SJSA1 (cell line): ENCODE data around the gene CETP. TPM values are rescaled to one million over a fixed set of nuclear protein-coding genes. Genes with fewer than 3 reads are reported as not detected.

Source experiments
- DNase-seq, 2 experiments: peaks; one replicate each; pipeline ENCODE4 v3.0.0-alpha.2; 2015 to 2020; ENCODE audit warnings: low spot score in 2 of 2, low read depth in 1 of 2
- H3K27ac ChIP-seq: fragments of 250-450 bp; sonication (Bioruptor Pico); 2 replicates; pipeline ENCODE4 v1.5.1; 2020; ENCODE audit warnings: mild to moderate bottlenecking, moderate library complexity
- H3K27me3 ChIP-seq: fragments of 250-450 bp; sonication (Bioruptor Pico); replicated peaks from 2 replicates; pipeline ENCODE4 v1.5.1; 2020; ENCODE audit warnings: mild to moderate bottlenecking, moderate library complexity
- H3K36me3 ChIP-seq: fragments of 250-450 bp; sonication (Bioruptor Pico); 2 replicates; pipeline ENCODE4 v1.5.1; 2020; ENCODE audit warnings: mild to moderate bottlenecking
- H3K4me1 ChIP-seq: fragments of 250-450 bp; sonication (Bioruptor Pico); replicated peaks from 2 replicates; pipeline ENCODE4 v1.6.1; 2021; ENCODE audit warnings: mild to moderate bottlenecking
- H3K4me3 ChIP-seq: fragments of 250-450 bp; sonication (Bioruptor Pico); 2 replicates; pipeline ENCODE4 v1.5.1; 2020; ENCODE audit warnings: mild to moderate bottlenecking
- H3K9me3 ChIP-seq: fragments of 250-450 bp; sonication (Bioruptor Pico); replicated peaks from 2 replicates; pipeline ENCODE4 v1.5.1; 2020; ENCODE audit warnings: mild to moderate bottlenecking
- total RNA-seq: library from RNA; depleted of rRNA; stranded (reverse); fragments of >200 nt; shearing (Covaris generic); gene quantifications from 2 replicates; pipeline ENCODE4 v1.2.3, GENCODE V29; 2014; rRNA removed

Gene CETP
- total RNA-seq, 1 experiment from 2014 or later: 0.08 TPM

GRCh38 chr16:57027067-57027466 lies 65.3 kb downstream of the CETP start:
- H3K4me1 ChIP-seq: no peaks in the 10 kb centered on the region

GRCh38 chr16:57028086-57028485 lies 66.3 kb downstream of the CETP start:
- Histone ChIP-seq H3K36me3 (peaks cover 60% of the 10 kb centered on the region), H3K27ac (no peak overlapping the region), H3K27me3 (no peaks in the 10 kb centered on the region), H3K4me1 (no peaks in the 10 kb centered on the region), H3K4me3 (no peak overlapping the region), H3K9me3 (no peaks in the 10 kb centered on the region)
- no peak for DNase-seq

More at GRCh38 chr16:57027067-57027466, 65.3 kb downstream of the CETP start:
- Histone ChIP-seq H3K27me3 (no peaks in the 10 kb centered on the region), H3K9me3 (no peaks in the 10 kb centered on the region), H3K36me3 (peaks cover 68% of the 10 kb centered on the region), H3K4me3 (no peak overlapping the region), H3K27ac (no peak overlapping the region)
- DNase-seq: no peak

GRCh38 chr16:57029161-57030160 lies 67.7 kb downstream of the CETP start:
- no peak for DNase-seq
- Histone ChIP-seq H3K4me1 (no peaks in the 10 kb centered on the region), H3K36me3 (peaks cover 60% of the 10 kb centered on the region), H3K27me3 (no peaks in the 10 kb centered on the region), H3K27ac (no peak overlapping the region), H3K9me3 (no peaks in the 10 kb centered on the region), H3K4me3 (no peak overlapping the region)

GRCh38 chr16:57030346-57030902 lies 68.7 kb downstream of the CETP start:
- H3K4me3 ChIP-seq: no peak overlapping the region
- no peak for DNase-seq
- no peak overlapping the region for H3K27ac ChIP-seq
- no peaks in the 10 kb centered on the region for H3K9me3 ChIP-seq
- H3K4me1 ChIP-seq: no peaks in the 10 kb centered on the region
- H3K27me3 ChIP-seq: no peaks in the 10 kb centered on the region
- H3K36me3 ChIP-seq: peaks cover 69% of the 10 kb centered on the region

GRCh38 chr16:57031156-57031555 lies 69.4 kb downstream of the CETP start:
- no peak for DNase-seq
- Histone ChIP-seq H3K27ac (no peak overlapping the region), H3K9me3 (no peaks in the 10 kb centered on the region), H3K4me3 (no peak overlapping the region), H3K4me1 (no peaks in the 10 kb centered on the region), H3K36me3 (peaks cover 69% of the 10 kb centered on the region), H3K27me3 (no peaks in the 10 kb centered on the region)

GRCh38 chr16:57032346-57032745 lies 70.6 kb downstream of the CETP start:
- Histone ChIP-seq H3K9me3 (no peaks in the 10 kb centered on the region), H3K27ac (no peak overlapping the region), H3K27me3 (no peaks in the 10 kb centered on the region), H3K4me3 (no peak overlapping the region), H3K4me1 (no peaks in the 10 kb centered on the region), H3K36me3 (peaks cover 69% of the 10 kb centered on the region)
- no peak for DNase-seq

- Histone ChIP-seq H3K4me1 (no peaks in the 10 kb centered on the region), H3K9me3 (no peaks in the 10 kb centered on the region), H3K27ac (no peak overlapping the region), H3K36me3 (peaks cover 70% of the 10 kb centered on the region), H3K4me3 (no peak overlapping the region), H3K27me3 (no peaks in the 10 kb centered on the region)
- no peak for DNase-seq
These were observed 71.2 kb downstream of the CETP start for GRCh38 chr16:57032931-57033330.

Other genes starting within 250 kb of the CETP start
- gene NUP93, start 231.8 kb upstream of the CETP start, total RNA-seq: 102 TPM in 2 replicates
- gene SLC12A3, start 96.7 kb upstream of the CETP start, total RNA-seq: not detected in 2 replicates
- gene HERPUD1, start 29.8 kb upstream of the CETP start, total RNA-seq: 14.0 and 42.4 TPM in 2 replicates
- 28.8 and 29.4 TPM in 2 replicates for gene NLRC5, start 27.6 kb downstream of the CETP start, total RNA-seq
- 20.0 and 35.8 TPM in 2 replicates for gene CPNE2, start 130.6 kb downstream of the CETP start, total RNA-seq
- gene PSME3IP1, start 224.1 kb downstream of the CETP start, total RNA-seq: 93.1 and 112 TPM in 2 replicates
- 13.9 and 40.2 TPM in 2 replicates for gene RSPRY1, start 224.4 kb downstream of the CETP start, total RNA-seq